Caco-2 (cell line): ENCODE data around the gene DGCR2. TPM values are rescaled to one million over a fixed set of nuclear protein-coding genes. Genes with fewer than 3 reads are reported as not detected.

Source experiments
- BruUV-seq: library from RNA; stranded (reverse); fragments of 400-500 nt; replicated peaks from 2 replicates; lab custom pipeline; 2021; lab: Mats Ljungman, UMichigan
- CTCF ChIA-PET: fragments of 300-600 bp; sonication (Branson Sonifier 250); formaldehyde crosslinking; loops from one replicate; lab custom pipeline; 2022; ENCODE audit warnings: antibody characterized with exemption; lab: Charles Lee
- POLR2A ChIA-PET: fragments of 300-600 bp; sonication (Branson Sonifier 250); formaldehyde crosslinking; loops from one replicate; lab custom pipeline; 2022; ENCODE audit warnings: antibody characterized with exemption; lab: Charles Lee
- DNase-seq, 2 experiments: peaks; one replicate each; pipeline versions ENCODE4 v3.0.0 to v3.0.0-alpha.2; 2020 to 2022
- H3K27me3 ChIP-seq: replicated peaks from 2 replicates; pipeline ENCODE4 v1.6.0; 2011; ENCODE audit warnings: low read length; ENCODE audit not compliant: control insufficient read depth, insufficient read depth
- H3K36me3 ChIP-seq: 2 replicates; pipeline ENCODE4 v1.5.1; 2011; ENCODE audit warnings: low read length; ENCODE audit not compliant: control insufficient read depth, insufficient read depth
- H3K4me1 ChIP-seq: fragments of 250-450 bp; sonication (Bioruptor Pico); 2 replicates; pipeline ENCODE4 v1.5.1; 2020; ENCODE audit warnings: mild to moderate bottlenecking
- H3K4me3 ChIP-seq: 2 replicates; pipeline ENCODE4 v1.5.1; 2011; ENCODE audit warnings: low read depth, mild to moderate bottlenecking, control low read depth, low read length
- H3K9me3 ChIP-seq: fragments of 250-450 bp; sonication (Bioruptor Pico); 2 replicates; pipeline ENCODE4 v1.5.1; 2020; ENCODE audit warnings: mild to moderate bottlenecking, moderate library complexity
- H3K27ac Mint-ChIP-seq: one replicate; pipeline ENCODE4 v1.8.0; 2022; ENCODE audit warnings: mixed read lengths; ENCODE audit not compliant: unreplicated experiment
- H3K27me3 Mint-ChIP-seq: one replicate; pipeline ENCODE4 v1.8.0; 2022; ENCODE audit warnings: mixed read lengths; ENCODE audit not compliant: insufficient read depth, unreplicated experiment
- H3K36me3 Mint-ChIP-seq: one replicate; pipeline ENCODE4 v1.8.0; 2022; ENCODE audit warnings: mild to moderate bottlenecking, mixed read lengths; ENCODE audit not compliant: insufficient read depth, unreplicated experiment
- H3K4me1 Mint-ChIP-seq: one replicate; pipeline ENCODE4 v1.8.0; 2022; ENCODE audit warnings: low read depth, mixed read lengths; ENCODE audit not compliant: unreplicated experiment
- H3K4me3 Mint-ChIP-seq: one replicate; pipeline ENCODE4 v1.8.0; 2022; ENCODE audit warnings: mild to moderate bottlenecking, moderate library complexity, mixed read lengths; ENCODE audit not compliant: unreplicated experiment
- H3K9me3 Mint-ChIP-seq: one replicate; pipeline ENCODE4 v1.8.0; 2022; ENCODE audit warnings: mixed read lengths; ENCODE audit not compliant: unreplicated experiment
- intact Hi-C: fragments of 100-400 bp; cut with micrococcal nuclease; formaldehyde crosslinking; loops from one replicate; pipeline ENCODE4 v1.10.0; 2022; ENCODE audit not compliant: unreplicated experiment
- total RNA-seq: library from RNA; stranded (reverse); gene quantifications from 2 replicates; pipeline ENCODE4 v1.2.3, GENCODE V29; 2022
- TF ChIP-seq, protein P1 (sequence below), 2 experiments: fragments of 200-600 bp in 1 of 2; IDR thresholded peaks; 1 replicate in 1 of 2; 2 replicates in 1 of 2; pipeline versions ENCODE4 v1.5.1 to v1.8.0; 2011 to 2022; ENCODE audit warnings: antibody characterized with exemption in 1 of 2, control low read depth in 1 of 2, inconsistent platforms in 1 of 2, low read depth in 1 of 2, low read length in 1 of 2, mild to moderate bottlenecking in 1 of 2, moderate library complexity in 1 of 2; ENCODE audit not compliant: insufficient read depth in 1 of 2, severe bottlenecking in 1 of 2, unreplicated experiment in 1 of 2

Gene DGCR2
- total RNA-seq, 1 experiment from 2014 or later: 67.9 TPM

DNA sequence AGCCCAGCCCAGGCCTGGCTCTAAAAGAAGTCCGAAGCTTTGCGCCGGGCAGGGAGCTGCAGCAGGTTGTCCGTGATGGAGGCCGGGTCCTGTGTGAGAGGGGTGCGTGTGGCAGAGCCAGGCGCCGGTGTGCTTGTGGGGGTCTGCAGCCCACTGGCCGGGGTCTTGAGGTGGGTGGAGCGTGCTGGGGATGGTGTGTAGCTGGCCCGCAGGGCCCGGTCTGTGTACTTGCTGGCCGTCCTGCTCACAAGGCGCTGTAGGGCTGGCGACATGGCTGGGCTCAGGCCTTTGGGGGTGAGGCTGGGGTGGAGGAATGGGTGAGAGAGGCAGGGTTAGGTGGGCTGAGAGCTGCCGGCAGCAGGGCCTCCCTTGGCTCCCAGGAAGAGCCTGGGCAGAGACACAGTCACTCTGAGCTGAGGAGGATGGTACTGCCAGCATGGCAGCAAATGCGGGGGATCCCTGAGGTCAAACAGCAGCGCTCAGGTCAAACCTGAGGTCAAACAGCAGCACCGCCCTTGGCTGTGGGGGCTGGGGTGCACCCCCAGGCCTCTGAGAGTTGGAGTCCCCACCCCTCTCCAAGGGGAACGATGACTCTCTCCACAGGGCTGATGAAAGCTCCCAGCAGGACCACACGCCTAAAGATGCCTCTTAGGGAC lies 12.1 kb upstream of the DGCR2 start:
- BruUV-seq: no TSS peak
- TF ChIP-seq, protein P1, sequence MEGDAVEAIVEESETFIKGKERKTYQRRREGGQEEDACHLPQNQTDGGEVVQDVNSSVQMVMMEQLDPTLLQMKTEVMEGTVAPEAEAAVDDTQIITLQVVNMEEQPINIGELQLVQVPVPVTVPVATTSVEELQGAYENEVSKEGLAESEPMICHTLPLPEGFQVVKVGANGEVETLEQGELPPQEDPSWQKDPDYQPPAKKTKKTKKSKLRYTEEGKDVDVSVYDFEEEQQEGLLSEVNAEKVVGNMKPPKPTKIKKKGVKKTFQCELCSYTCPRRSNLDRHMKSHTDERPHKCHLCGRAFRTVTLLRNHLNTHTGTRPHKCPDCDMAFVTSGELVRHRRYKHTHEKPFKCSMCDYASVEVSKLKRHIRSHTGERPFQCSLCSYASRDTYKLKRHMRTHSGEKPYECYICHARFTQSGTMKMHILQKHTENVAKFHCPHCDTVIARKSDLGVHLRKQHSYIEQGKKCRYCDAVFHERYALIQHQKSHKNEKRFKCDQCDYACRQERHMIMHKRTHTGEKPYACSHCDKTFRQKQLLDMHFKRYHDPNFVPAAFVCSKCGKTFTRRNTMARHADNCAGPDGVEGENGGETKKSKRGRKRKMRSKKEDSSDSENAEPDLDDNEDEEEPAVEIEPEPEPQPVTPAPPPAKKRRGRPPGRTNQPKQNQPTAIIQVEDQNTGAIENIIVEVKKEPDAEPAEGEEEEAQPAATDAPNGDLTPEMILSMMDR (IDR thresholded peaks at IDR 0.05; ENCODE audit: insufficient read depth in 1 of 2, low read depth in 1 of 2, low read length in 1 of 2, severe bottlenecking in 1 of 2, unreplicated experiment in 1 of 2): no peak
- H3K36me3 Mint-ChIP-seq: peaks cover 14% of the 10 kb centered on the region
- CTCF ChIA-PET: no interaction called here
- Histone ChIP-seq H3K9me3 (no peaks in the 10 kb centered on the region), H3K4me3 (no peak overlapping the region), H3K4me1 (no peaks in the 10 kb centered on the region), H3K27me3 (no peaks in the 10 kb centered on the region), H3K36me3 (peaks cover 2% of the 10 kb centered on the region; the same call in 1 of the 2 replicates)
- no peak for DNase-seq
- intact Hi-C loops: no loop called here
- POLR2A ChIA-PET: no interaction called here
- no peak overlapping the region for H3K4me3 Mint-ChIP-seq
- H3K27ac Mint-ChIP-seq: no peak overlapping the region
- no peaks in the 10 kb centered on the region for H3K9me3 Mint-ChIP-seq
- no peaks in the 10 kb centered on the region for H3K4me1 Mint-ChIP-seq
- H3K27me3 Mint-ChIP-seq: no peaks in the 10 kb centered on the region

DNA sequence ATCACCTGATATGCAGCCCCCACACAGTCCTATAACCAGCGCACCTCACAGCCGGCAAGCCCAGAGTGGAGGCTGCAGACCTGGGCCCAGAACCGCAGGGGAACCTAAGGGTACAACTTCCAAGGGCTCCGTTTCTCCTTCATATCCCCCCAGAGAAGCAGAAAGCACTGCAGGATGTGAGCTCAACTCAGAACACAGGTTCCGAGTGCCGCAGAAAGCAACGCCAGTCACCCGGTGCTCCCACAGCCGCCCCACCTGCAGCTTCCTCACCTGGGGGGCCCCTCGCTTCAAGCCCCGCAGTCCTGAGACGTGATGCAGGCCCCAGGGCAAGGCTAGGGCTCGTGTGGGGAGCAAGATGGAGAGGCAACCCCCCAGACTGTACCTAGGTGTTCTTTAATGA lies 11.3 kb upstream of the DGCR2 start:
- intact Hi-C loops: no loop called here
- Mint-ChIP-seq H3K9me3 (no peaks in the 10 kb centered on the region), H3K27me3 (no peaks in the 10 kb centered on the region), H3K36me3 (peaks cover 14% of the 10 kb centered on the region), H3K4me1 (no peaks in the 10 kb centered on the region), H3K4me3 (no peak overlapping the region), H3K27ac (no peak overlapping the region)
- DNase-seq: no peak
- H3K36me3 ChIP-seq: peaks cover 2% of the 10 kb centered on the region; the same call in 1 of the 2 replicates
- POLR2A ChIA-PET: no interaction called here
- no TSS peak for BruUV-seq
- TF ChIP-seq, protein P1 (IDR thresholded peaks at IDR 0.05; ENCODE audit: insufficient read depth in 1 of 2, low read depth in 1 of 2, low read length in 1 of 2, severe bottlenecking in 1 of 2, unreplicated experiment in 1 of 2): no peak
- CTCF ChIA-PET: interaction anchor here (0.7 kb wide), 1 partner anchor 84 kb away, joined by 5 read pairs; no protein-coding TSS in a partner anchor
- no peaks in the 10 kb centered on the region for H3K27me3 ChIP-seq
- H3K9me3 ChIP-seq: no peaks in the 10 kb centered on the region
- no peaks in the 10 kb centered on the region for H3K4me1 ChIP-seq
- H3K4me3 ChIP-seq: no peak overlapping the region

DNA sequence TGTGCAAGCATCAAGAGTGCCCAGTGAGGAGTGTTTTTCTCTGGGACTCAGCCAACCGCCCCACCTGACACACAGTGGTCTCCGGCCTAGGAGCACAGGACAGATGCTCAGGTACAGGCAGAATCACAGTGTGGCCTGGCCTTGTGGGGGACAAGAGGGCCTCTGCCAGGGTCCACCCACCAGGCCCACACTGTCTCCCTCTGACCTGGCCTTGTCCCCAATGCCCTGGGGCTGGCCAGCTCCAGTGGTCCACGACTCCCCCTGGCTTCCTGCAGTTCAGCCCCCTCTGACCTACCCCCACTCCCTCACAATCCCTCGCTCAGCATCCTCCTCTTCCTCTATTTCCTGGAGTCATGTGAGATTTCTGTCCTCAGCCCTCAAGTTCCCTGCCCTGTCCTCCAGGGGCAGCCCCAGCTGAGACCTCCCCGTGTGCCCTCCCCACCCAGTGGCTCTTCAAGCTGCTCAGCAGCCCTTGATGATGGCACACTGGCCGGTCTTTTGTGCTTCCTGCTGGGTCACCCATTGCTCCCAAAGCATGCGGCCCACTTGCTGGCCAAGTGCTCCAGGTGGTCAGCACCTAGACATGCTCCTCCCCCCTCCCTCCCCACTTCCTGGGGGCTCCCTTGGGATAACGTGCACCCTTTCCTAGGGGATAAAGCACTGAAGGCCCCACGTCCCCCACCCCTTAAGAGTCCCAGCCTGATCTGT lies 10.6 kb upstream of the DGCR2 start:
- POLR2A ChIA-PET: no interaction called here
- no peak for DNase-seq
- Histone ChIP-seq H3K4me1 (no peaks in the 10 kb centered on the region), H3K4me3 (no peak overlapping the region), H3K9me3 (no peaks in the 10 kb centered on the region), H3K36me3 (peaks cover 2% of the 10 kb centered on the region; the same call in 1 of the 2 replicates), H3K27me3 (no peaks in the 10 kb centered on the region)
- intact Hi-C loops: no loop called here
- Mint-ChIP-seq H3K9me3 (no peaks in the 10 kb centered on the region), H3K27me3 (no peaks in the 10 kb centered on the region), H3K4me1 (no peaks in the 10 kb centered on the region), H3K36me3 (peaks cover 14% of the 10 kb centered on the region), H3K4me3 (no peak overlapping the region), H3K27ac (no peak overlapping the region)
- CTCF ChIA-PET: interaction anchor here (0.7 kb wide), 1 partner anchor 84 kb away, joined by 5 read pairs; no protein-coding TSS in a partner anchor
- TF ChIP-seq, protein P1 (IDR thresholded peaks at IDR 0.05; ENCODE audit: insufficient read depth in 1 of 2, low read depth in 1 of 2, low read length in 1 of 2, severe bottlenecking in 1 of 2, unreplicated experiment in 1 of 2): no peak
- no TSS peak for BruUV-seq
